Epidermal melanocyte (primary cell): ENCODE results near the gene CDC5L.

Source experiments
- DNase-seq: peaks from one replicate; pipeline ENCODE4 v3.0.0; 2011; ENCODE audit warnings: low spot score; ENCODE audit not compliant: insufficient read length

Gene CDC5L

GRCh38 chr6:44474643-44475042, 87.1 kb downstream of the CDC5L start:
- no peak for DNase-seq

GRCh38 chr6:44475417-44475778, 87.9 kb downstream of the CDC5L start:
- DNase-seq, result no peak

DNA sequence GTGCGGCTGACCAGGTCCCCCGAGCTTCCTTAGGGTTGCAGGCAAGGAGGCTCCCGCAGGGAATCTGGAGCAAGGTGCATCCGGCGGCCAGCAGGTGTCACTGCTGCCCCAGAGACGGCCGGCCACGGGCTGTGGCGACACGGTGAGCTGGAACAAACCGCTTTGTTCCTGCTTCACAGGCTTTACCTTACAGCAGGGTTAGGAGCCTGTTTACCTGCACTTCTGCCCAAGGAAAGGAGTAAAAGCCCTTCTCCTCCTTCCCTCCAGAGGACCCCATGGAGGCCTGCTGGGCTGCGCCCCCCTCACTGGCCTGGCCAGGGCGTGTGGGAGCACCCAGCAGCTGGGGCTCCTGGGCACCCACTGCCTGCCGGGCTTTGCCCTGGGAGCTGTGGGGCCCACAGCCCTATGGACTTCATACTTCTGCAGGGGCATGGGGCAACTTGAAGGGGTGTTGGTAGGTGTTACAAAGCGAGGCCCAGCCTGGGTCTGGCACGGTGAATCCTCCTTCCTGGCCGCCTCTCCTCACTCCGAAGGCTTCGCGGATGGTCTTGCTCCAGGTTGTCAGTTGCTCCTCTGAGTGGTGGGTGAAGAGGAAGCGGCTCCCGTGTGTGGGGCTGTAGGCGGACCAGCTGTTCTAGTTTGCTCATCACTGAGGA, 88.4 kb downstream of the CDC5L start:
- DNase-seq, result peak; percentile 80

DNA sequence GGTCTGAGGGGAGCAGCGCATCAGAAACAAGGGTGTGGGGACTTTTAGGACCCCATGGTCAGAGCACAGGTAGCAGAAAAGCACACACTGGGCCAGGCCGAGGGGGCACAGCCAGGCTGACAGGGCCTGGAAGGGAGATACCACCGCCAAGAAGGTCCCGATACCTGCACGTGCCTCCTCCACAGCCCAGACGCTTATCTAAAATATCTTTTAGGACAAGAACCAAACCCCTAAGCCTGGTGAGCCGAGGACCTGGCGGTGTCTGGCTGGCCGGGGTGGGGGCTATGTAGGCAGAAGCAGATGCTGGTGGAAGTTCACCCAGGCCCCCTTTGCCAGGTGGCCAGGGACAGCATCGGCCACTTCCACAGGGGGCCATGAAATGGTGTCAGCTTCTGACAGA, 89.3 kb downstream of the CDC5L start:
- no peak for DNase-seq

DNA sequence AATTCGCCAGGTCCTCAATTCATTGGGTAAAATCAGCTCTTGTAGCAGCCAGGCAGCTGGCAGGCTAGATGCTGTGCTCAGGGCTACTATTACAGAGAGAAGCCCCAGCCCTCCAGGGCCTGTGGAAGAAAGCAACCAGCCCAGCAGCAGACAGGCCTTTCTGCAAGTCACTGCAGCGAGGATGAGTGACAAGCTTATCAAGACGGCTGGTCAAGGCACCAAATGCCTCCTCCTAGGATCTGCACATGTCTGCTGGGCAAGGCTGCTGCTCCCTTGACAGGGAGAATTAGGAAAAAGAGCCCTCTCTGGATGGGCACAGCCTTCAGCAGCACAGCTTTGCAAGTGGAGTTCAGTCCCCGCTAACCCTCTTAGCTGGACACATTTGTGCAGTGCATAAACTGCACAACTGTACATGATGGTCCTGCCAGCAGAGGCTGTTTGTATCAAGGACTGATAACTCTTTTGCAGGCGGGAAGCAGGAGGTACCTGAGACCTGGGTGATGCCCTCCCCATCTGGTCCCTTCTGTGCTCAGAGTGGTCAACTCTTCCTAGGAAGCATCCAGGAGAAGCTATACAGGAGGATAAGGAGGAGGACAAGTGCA, 89.9 kb downstream of the CDC5L start:
- no peak for DNase-seq

- DNase-seq, result no peak
Observed at GRCh38 chr6:44478158-44478557, 90.7 kb downstream of the CDC5L start.

- DNase-seq, result no peak
Observed at GRCh38 chr6:44478591-44479254, 91.2 kb downstream of the CDC5L start.

GRCh38 chr6:44480097-44480541, 92.6 kb downstream of the CDC5L start:
- peak; percentile 65 for DNase-seq

DNA sequence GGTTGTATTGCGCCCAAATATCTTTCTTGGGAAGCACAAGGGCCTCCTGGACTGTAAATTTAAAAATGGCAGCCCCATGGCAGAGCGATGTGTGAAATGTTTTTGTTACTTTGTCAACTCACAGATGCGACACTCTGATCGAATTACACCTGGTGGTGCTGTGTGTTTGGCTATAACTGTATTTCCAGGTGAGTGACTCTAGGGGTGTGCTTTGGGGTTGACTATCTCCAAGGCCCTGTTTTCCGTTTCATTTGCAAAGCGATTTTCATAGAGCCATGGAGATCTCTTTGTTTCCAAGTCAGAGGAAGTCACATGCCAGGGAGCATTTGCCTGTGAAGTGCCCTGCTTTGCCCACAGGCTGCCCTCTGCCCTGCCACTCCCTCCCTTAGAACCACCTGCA, 93.5 kb downstream of the CDC5L start:
- no peak for DNase-seq

DNA sequence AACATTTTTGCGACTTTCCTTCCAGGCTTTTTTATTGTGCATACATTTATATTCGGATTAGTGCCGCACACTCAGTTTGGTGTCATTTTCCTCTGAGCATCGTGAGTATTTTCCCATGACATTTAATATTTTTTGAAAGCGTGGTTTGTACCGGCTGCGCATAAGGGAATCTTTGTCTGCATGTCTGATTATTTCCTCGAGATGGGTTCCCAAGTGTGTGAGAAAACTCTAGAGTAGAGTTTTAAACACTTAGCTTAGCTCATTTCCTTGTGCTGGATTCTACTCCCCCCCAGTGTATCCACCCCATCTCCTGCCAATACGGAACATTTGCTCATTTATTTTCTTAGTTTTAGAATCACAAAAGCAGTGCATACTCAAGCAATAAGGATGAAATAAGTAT, 94.3 kb downstream of the CDC5L start:
- DNase-seq, result no peak

DNA sequence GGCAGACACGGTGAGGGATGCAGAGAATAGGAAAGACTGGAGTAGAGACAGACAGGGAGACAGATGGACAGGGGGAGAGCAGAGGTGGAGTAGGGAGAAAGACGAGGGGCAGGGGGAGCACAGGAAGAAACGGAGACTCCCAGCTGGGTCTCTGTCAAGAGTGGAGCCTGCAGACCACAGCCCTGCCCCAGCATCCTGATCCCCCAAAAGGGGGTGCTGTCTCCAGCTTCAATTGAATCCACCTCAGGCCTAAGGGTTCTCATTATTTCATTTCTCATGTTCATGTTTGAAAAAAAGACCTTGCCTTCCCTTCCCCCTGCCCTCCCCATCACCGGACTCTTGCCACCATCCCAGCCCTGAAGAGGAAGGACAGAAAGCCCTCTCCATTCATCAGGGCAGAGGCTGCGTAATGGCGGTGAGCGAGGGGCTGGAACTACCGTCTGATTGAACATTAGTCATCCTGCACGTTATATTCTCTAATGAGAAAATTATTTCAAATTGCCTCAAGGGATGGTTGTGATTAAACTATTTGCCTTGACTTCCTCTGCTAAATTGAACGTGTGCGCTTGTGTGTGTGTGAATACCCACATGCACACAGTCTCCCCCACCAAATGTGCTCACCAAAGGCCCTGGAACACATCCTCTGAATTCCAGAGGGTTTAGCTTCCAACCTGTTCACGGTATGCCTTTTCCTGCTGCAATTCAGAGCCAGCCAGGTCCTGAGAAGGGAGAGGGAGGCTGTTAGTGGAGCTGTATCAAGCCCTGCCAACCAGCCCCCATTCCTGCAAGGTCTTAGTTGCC, 98.3 kb downstream of the CDC5L start:
- no peak for DNase-seq

GRCh38 chr6:44487002-44487401, 99.5 kb downstream of the CDC5L start:
- no peak for DNase-seq

DNA sequence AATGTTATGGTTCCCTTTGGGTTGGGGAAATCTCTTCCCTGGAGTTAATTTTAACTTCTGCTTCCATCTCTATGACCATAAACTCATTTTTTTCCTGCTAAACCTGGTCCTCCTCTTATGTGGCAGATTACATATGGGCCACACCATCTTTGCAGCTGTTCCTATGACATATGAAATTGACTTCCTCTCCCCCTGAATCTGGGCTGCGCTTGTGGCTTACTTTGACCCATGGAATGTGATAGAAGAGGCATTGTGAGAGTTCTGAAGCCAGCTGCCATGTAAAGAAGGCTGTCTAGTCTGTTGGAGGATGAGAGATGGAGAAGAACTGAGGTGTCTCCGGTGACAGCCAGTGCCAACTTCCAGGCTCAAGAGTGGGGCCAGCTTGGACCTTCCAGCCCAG, 100.1 kb downstream of the CDC5L start:
- no peak for DNase-seq

DNA sequence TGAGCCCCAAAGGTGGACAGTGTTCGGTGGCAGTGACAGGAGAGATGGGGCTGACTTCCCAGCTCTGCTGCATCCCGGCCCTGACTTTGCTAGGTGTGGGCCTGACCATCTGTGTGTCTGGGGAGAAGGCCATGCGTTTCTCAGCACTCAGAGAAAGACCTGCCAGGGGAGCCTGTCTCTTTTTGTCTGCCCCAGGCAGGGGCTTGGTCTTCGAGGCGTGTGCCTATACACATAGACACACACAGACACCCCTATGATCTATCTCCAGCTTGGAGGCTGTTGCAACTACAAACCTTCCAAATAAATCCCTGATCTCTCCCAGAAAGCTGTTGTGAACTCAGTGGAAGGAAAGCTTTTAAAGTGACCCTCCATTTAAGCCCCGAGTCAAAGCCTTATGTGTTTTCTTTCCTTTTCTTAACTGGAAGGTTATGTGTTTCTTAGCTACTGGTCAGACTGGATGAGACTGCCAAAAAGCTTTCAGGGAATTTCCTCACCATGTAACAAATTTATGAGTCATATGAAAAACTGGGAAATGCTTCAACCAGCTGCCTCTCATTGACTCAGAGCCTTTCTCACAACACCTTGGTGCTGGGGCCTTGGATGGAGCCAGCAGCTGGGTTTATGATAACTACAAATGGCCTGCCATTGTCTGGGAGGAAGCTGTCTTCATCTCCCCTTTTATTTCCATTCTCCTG, 102.6 kb downstream of the CDC5L start:
- DNase-seq, result peak; percentile 64

DNA sequence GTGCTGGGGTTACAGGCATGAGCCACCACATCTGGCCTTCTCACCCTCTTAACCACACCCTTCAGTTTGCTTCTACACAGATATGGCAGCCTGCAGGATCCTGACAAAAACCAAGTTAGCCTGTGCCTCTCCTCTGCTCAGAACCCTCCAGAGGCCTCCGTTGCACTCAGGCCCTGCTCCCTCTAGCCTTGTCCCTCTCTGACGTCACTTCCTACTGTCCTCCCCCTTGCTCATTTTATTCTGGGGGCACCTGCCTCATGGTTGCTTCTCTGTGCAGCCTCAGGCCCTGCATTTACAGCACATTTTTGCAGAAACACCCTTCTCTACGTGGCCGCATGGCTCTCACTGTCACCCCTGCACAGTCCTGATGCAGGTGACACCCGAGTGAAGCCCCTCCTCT, 105.6 kb downstream of the CDC5L start:
- no peak for DNase-seq

DNA sequence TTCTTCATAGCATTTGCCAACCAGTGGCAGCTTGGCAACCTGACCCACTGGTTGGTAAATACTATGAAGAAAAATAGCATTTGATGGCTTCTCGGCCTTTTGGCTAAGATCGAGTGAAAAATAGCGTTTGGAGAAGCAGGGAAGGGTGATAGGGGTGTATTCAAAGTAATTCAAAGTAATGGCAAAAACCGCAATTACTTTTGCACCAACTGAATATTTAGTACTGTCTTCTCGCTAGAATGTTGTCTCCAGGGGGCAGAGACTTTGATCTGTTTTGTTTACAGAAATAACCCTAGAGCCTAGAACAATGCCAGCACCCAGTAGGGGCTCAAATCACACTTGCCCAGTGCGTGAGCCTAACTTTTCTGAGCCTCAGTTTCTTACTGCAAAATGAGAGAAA, 106.1 kb downstream of the CDC5L start:
- no peak for DNase-seq

DNA sequence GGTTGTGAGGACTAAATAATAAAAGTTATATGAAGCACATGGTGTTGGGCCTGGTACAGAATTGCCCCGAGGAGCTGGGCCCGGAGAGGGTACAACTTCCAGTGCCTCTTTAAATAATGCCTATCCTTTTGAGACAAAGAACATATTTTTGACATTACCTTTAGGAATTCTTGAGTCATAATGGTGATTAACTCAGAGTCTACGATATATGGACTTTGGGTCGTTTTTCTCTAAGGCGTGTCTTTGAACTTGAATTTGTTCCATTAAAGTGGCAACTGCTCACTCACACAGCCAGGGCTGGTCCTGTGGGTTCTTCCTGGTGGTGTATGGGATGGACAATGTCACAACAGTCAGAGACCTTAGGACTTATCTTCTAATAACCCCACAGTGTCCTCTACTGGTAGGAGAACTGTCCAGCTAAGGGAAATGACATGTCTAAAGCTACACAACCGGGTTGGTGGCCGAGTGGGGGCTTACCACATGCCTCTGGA, 106.5 kb downstream of the CDC5L start:
- DNase-seq, result no peak

DNA sequence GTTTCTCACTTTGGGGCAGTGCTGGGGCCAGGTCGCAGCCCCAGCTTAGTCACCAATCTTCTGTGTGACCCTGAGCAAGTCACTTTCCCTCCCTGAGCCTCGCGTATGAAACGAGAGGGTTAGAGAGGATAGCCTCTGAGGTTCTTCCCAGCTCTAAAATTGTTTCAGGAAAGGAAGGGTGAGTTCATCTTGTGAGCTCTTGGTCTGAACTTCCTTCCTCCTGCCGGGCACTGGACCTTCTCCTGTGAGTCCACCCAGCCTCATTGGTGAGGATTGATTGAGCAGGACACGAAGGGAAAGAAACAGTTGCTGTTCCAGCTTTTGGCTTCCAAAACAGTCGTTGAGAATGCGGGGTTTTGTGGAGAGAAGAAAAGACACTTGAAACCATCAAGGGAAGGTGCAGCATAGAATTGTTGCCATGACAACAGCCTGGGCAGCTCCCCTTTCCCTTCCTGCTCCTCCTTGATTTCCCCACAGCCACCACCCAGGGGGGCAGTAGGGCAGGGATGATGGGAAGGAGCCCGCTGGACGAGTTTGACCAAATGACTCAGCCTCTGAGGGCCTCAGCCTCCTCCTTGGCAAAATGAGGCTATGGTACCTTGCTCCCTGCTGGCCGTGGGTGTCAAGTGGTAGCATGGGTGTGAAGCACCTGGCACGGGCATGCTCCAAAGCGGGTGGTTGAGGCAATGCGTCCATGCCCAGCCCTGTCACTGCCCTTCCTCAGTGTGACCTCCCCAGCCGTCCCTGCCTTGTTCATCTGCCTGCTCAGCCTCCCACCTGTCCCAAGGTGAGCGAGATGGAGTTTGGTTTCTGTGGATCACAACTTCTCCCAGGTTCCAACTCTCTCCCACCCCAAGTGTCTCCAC, 107.8 kb downstream of the CDC5L start:
- no peak for DNase-seq

- no peak for DNase-seq
Observed at GRCh38 chr6:44496665-44497369, 109.3 kb downstream of the CDC5L start.

DNA sequence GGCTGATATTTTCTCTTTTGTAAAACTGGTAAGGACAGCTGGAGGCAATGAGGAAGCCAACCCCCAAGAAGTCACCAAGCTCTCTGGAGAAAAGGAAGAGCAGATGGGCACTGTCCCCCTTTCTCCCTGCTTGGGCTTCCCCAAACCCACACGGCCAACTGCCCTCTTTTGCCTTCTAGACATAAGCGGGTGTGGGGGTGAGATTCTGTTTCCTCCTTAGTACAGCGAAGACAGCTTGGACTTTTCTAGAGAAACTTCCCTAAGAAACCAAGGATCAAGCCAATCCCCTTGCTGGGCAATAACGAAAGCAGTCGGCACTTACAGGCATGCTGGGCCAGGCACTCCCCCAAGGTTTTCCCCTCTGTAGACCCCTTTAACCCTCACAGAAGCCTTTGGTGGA, 110.3 kb downstream of the CDC5L start:
- no peak for DNase-seq
